Measurements from ENCODE around the gene ACY1. TPM values are rescaled to one million over a fixed set of nuclear protein-coding genes. Genes with fewer than 3 reads are reported as not detected.
A peak's percentile ranks its signal among the peaks of the same experiment; 100 is the strongest.

The ACY1 gene
- total and polyA plus RNA-seq, 8 donors: 8.0 to 60.6 (median 38.3) TPM; not detected in 1

GRCh38 chr3:51964521-51964920, 18.8 kb upstream of the ACY1 start:
- Histone ChIP-seq H3K4me3 (no peak overlapping the region), H3K4me1 (peaks cover 25 to 72% (median 56%) of the 10 kb centered on the region in 4 donors), H3K27ac (peak overlapping the region in 1 of 5 donors; percentile 52), H3K36me3 (peaks cover 0 to 18% (median 16%) of the 10 kb centered on the region in 4 donors), H3K27me3 (peaks cover 0 to 5% (median 0%) of the 10 kb centered on the region in 3 donors), H3K9me3 (no peaks in the 10 kb centered on the region)
- DNase-seq: no peak
- WGBS, 5 donors: 72 to 89% (median 83%) methylated on average over 4 of the region's 4 CpGs
- intact Hi-C loops (cut with DNase I; ENCODE audit: low total_unique reads): no loop called here
- TF ChIP-seq POLR2AphosphoS5 (IDR thresholded peaks at IDR 0.05) (no peak), POLR2A (IDR thresholded peaks at IDR 0.05) (no peak), CTCF (IDR thresholded peaks at IDR 0.05) (no peak)

GRCh38 chr3:51966016-51966415, 17.3 kb upstream of the ACY1 start:
- TF ChIP-seq POLR2AphosphoS5 (IDR thresholded peaks at IDR 0.05) (no peak), CTCF (IDR thresholded peaks at IDR 0.05) (no peak), EP300 (IDR thresholded peaks at IDR 0.05) (no peak), POLR2A (IDR thresholded peaks at IDR 0.05) (no peak)
- Histone ChIP-seq H3K4me3 (peak overlapping the region; percentile 73 to 92 (median 76)), H3K27me3 (peaks cover 0 to 5% (median 0%) of the 10 kb centered on the region in 3 donors), H3K27ac (peak overlapping the region in 3 of 5 donors; percentile 77 to 95 (median 88)), H3K4me1 (peaks cover 25 to 85% (median 62%) of the 10 kb centered on the region in 4 donors), H3K36me3 (peaks cover 0 to 3% (median under 1%) of the 10 kb centered on the region in 4 donors), H3K9me3 (no peaks in the 10 kb centered on the region)
- DNase-seq: no peak
- WGBS, 5 donors: 65 to 89% (median 83%) methylated on average over 1 to 2 of the region's 2 CpGs
- intact Hi-C loops (cut with DNase I; ENCODE audit: low total_unique reads): no loop called here

- intact Hi-C loops (cut with DNase I; ENCODE audit: low total_unique reads): no loop called here
- peak overlapping the region; percentile 77 to 98 (median 88) for H3K27ac ChIP-seq
- H3K4me1 ChIP-seq: peaks cover 25 to 89% (median 67%) of the 10 kb centered on the region in 4 donors
- TF ChIP-seq POLR2A (IDR thresholded peaks at IDR 0.05) (no peak), CTCF (IDR thresholded peaks at IDR 0.05) (no peak), EP300 (IDR thresholded peaks at IDR 0.05) (no peak), POLR2AphosphoS5 (IDR thresholded peaks at IDR 0.05) (no peak)
- peaks cover 0 to 5% (median 0%) of the 10 kb centered on the region in 3 donors for H3K27me3 ChIP-seq
- H3K9me3 ChIP-seq: no peaks in the 10 kb centered on the region
- DNase-seq: peak in 1 of 2 donors; percentile 43
- H3K4me3 ChIP-seq: peak overlapping the region; percentile 73 to 92 (median 76)
- WGBS, 5 donors: 52 to 72% (median 67%) methylated on average over 4 to 5 of the region's 5 CpGs
- peaks cover 0 to 4% (median under 1%) of the 10 kb centered on the region in 4 donors for H3K36me3 ChIP-seq
Measured at GRCh38 chr3:51966486-51966885, 16.8 kb upstream of the ACY1 start.

GRCh38 chr3:51966922-51967383, 16.4 kb upstream of the ACY1 start:
- TF ChIP-seq CTCF (IDR thresholded peaks at IDR 0.05): no peak
- no peak for TF ChIP-seq POLR2AphosphoS5 (IDR thresholded peaks at IDR 0.05)
- TF ChIP-seq EP300 (IDR thresholded peaks at IDR 0.05): no peak
- no peak for TF ChIP-seq POLR2A (IDR thresholded peaks at IDR 0.05)
- WGBS, 5 donors: 0 to 5% (median 5%) methylated on average over 6 to 33 of the region's 33 CpGs
- no peaks in the 10 kb centered on the region for H3K9me3 ChIP-seq
- H3K4me1 ChIP-seq: peaks cover 25 to 89% (median 68%) of the 10 kb centered on the region in 4 donors
- peaks cover 0 to 7% (median 2%) of the 10 kb centered on the region in 4 donors for H3K36me3 ChIP-seq
- H3K27ac ChIP-seq: peak overlapping the region; percentile 77 to 98 (median 88)
- intact Hi-C loops (cut with DNase I; ENCODE audit: low total_unique reads): no loop called here
- DNase-seq: no peak
- peaks cover 0 to 5% (median 0%) of the 10 kb centered on the region in 3 donors for H3K27me3 ChIP-seq
- peak overlapping the region; percentile 73 to 92 (median 76) for H3K4me3 ChIP-seq
